Heart left ventricle (tissue), 16 donors: ENCODE results near the gene CHST5. TPM values are rescaled to one million over a fixed set of nuclear protein-coding genes. Genes with fewer than 3 reads are reported as not detected.

ENCODE experiments used
- ATAC-seq, 4 donors: fragments of 200-7000 bp; cut with Tn5 transposase; one replicate each; pipeline ENCODE4 v1.9.1; 2020 to 2022; ENCODE audit warnings: moderate library complexity in 4 of 4, mild to moderate bottlenecking in 3 of 4, moderate number of reproducible peaks in 1 of 4
- DNase-seq, 5 donors: peaks; one replicate each; pipeline ENCODE4 v3.0.0-alpha.2; 2020
- H3K27ac ChIP-seq, 12 donors: fragments of 200-600 bp; sonication (generic) in 4 of 12; one replicate each; pipeline versions ENCODE4 v1.5.0 to v1.8.0; 2016 to 2022; ENCODE audit warnings: mild to moderate bottlenecking in 2 of 12
- H3K27me3 ChIP-seq, 9 donors: fragments of 200-600 bp; sonication (generic) in 2 of 9; one replicate each; pipeline versions ENCODE4 v1.5.1 to v1.8.0; 2016 to 2022; ENCODE audit warnings: mild to moderate bottlenecking in 3 of 9
- H3K36me3 ChIP-seq, 9 donors: fragments of 200-600 bp; sonication (generic) in 2 of 9; one replicate each; pipeline versions ENCODE4 v1.5.0 to v1.8.0; 2018 to 2022; ENCODE audit warnings: mild to moderate bottlenecking in 2 of 9
- H3K4me1 ChIP-seq, 12 donors: fragments of 200-600 bp; sonication (generic) in 4 of 12; one replicate each; pipeline versions ENCODE4 v1.5.0 to v1.8.0; 2016 to 2022; ENCODE audit warnings: mild to moderate bottlenecking in 3 of 12
- H3K4me3 ChIP-seq, 12 donors: fragments of 200-600 bp; sonication (generic) in 4 of 12; one replicate each; pipeline versions ENCODE4 v1.5.0 to v1.8.0; 2017 to 2022; ENCODE audit warnings: mild to moderate bottlenecking in 9 of 12, moderate library complexity in 4 of 12
- H3K9me3 ChIP-seq, 12 donors: fragments of 200-600 bp; sonication (generic) in 4 of 12; one replicate each; pipeline versions ENCODE4 v1.5.0 to v1.8.0; 2016 to 2022; ENCODE audit warnings: mild to moderate bottlenecking in 1 of 12
- POLR2A ChIP-seq, 2 donors: fragments of 450-650 bp; IDR thresholded peaks; one replicate each; pipeline ENCODE4 v1.6.1; 2017; ENCODE audit warnings: antibody characterized with exemption in 2 of 2, mild to moderate bottlenecking in 2 of 2, moderate library complexity in 2 of 2
- WGBS, 4 donors: extraction: QIAGEN DNeasy Blood & Tissue Kit in 2 of 4; methylation state at CpG; one replicate each; pipeline versions ENCODE4 v1.1.5 to v1.1.7; 2013 to 2018; 5-methylcytosine and 5-hydroxymethylcytosine counted together
- intact Hi-C, 10 donors: fragments of 100-400 bp; cut with DNase I; formaldehyde crosslinking; loops; one replicate each; pipeline versions ENCODE4 v1.11.1 to v1.14.2; 2022
- polyA plus RNA-seq, 2 donors: library from polyadenylated mRNA; stranded (reverse); fragments of 200-250 nt; gene quantifications; one replicate each; pipeline ENCODE4 v1.2.3, GENCODE V29; 2013
- total RNA-seq, 9 donors: library from RNA; depleted of rRNA in 2 of 9; stranded (reverse); fragments of >200 nt in 2 of 9; fragmentation: NEBNext Ultra II Directional in 3 of 9; extraction: Animal tissue kit (Norgen Biotek cat#: 25700) in 3 of 9; gene quantifications; one replicate each; pipeline versions ENCODE4 v1.1.0 to v1.2.4, GENCODE V29; 2016 to 2023
- TF ChIP-seq, protein P1 (sequence below), 12 donors: fragments of 200-600 bp; sonication (generic) in 4 of 12; IDR thresholded peaks; one replicate each; pipeline versions ENCODE4 v1.5.0 to v1.8.0; 2018 to 2022; ENCODE audit warnings: antibody characterized with exemption in 12 of 12, mild to moderate bottlenecking in 5 of 12
- donor health status: ischemic (EF 13 %, LVEDD 7.1; RV severe dilation, severe dysfunction).
- donor health status: healthy with polysubstance abuse.
- donor health status: DM: no; HTN: yes; CAD: no.
- donor health status: DM: no; HTN: no; CAD: no.
- donor health status: ischemic (EF 25% LVEDD 6.9; RV normal size, moderate dysfunction).
- donor health status: ischemic (EF 25% LVEDD 5.7; RV mildly dilated, moderate dysfunction).
- donor health status: healthy.
- donor health status: DM: yes; HTN: yes; CAD: no.
- donor health status: ischemic (EF 35%, LVEDD 5.7; RV mildly dilated, moderate dysfunction).
- donor health status: nonischemic (EF 11% LVEDD 7.7; RV severe dilation, severe dysfunction).
- donor health status: DM: yes; HTN: yes; CAD: no.
- donor health status: PGD.
- donor health status: ischemic (EF 29% LVEDD 5.4; RV normal size, mild dysfunction).
- donor health status: nonischemic (EF 23%, LVEDD 6.1; RV moderate dilation, normal function).

The CHST5 gene
- total and polyA plus RNA-seq, 11 donors = 0.15 to 0.96 (median 0.44) TPM; not detected in 3

GRCh38 chr16:75566758-75567255 lies 30.9 kb upstream of the CHST5 start:
- H3K4me1 ChIP-seq = peaks cover 3 to 61% (median 52%) of the 10 kb centered on the region in 12 donors
- ATAC-seq (peak in 2 of 4 donors; percentile 12 to 31), DNase-seq (peak in 2 of 5 donors; percentile 25 to 63)
- no peaks in the 10 kb centered on the region for H3K9me3 ChIP-seq
- H3K27ac ChIP-seq = peak overlapping the region; percentile 59 to 95 (median 84)
- H3K27me3 ChIP-seq = no peaks in the 10 kb centered on the region
- H3K4me3 ChIP-seq = peak overlapping the region; percentile 72 to 100 (median 92)
- TF ChIP-seq, protein P1, sequence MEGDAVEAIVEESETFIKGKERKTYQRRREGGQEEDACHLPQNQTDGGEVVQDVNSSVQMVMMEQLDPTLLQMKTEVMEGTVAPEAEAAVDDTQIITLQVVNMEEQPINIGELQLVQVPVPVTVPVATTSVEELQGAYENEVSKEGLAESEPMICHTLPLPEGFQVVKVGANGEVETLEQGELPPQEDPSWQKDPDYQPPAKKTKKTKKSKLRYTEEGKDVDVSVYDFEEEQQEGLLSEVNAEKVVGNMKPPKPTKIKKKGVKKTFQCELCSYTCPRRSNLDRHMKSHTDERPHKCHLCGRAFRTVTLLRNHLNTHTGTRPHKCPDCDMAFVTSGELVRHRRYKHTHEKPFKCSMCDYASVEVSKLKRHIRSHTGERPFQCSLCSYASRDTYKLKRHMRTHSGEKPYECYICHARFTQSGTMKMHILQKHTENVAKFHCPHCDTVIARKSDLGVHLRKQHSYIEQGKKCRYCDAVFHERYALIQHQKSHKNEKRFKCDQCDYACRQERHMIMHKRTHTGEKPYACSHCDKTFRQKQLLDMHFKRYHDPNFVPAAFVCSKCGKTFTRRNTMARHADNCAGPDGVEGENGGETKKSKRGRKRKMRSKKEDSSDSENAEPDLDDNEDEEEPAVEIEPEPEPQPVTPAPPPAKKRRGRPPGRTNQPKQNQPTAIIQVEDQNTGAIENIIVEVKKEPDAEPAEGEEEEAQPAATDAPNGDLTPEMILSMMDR (IDR thresholded peaks at IDR 0.05) = no peak
- no peak for TF ChIP-seq POLR2A (IDR thresholded peaks at IDR 0.05)
- intact Hi-C loops = loop anchor here in 5 of 10 donors (1.0 to 10.0 kb wide), 3 partner anchors 11 to 58 kb away; partner anchors contain the start of genes ADAT1 (in 5 of the 5) and TMEM231 (in 1 of the 5)
- WGBS, 4 donors = 0 to 3% (median 1%) methylated on average over 16 to 32 of the region's 32 CpGs
- peaks cover 0 to 46% (median 42%) of the 10 kb centered on the region in 9 donors for H3K36me3 ChIP-seq

- peak; percentile 77 to 90 for TF ChIP-seq POLR2A (IDR thresholded peaks at IDR 0.05)
- TF ChIP-seq, protein P1 (IDR thresholded peaks at IDR 0.05) = no peak
- peak; percentile 74 to 94 (median 93) for ATAC-seq
- 0 to 1% (median 0%) methylated on average over 15 to 69 of the region's 69 CpGs for WGBS, 4 donors
- Histone ChIP-seq H3K36me3 (peaks cover 0 to 40% (median 36%) of the 10 kb centered on the region in 9 donors), H3K27me3 (no peaks in the 10 kb centered on the region), H3K9me3 (no peaks in the 10 kb centered on the region), H3K4me1 (peaks cover 3 to 55% (median 48%) of the 10 kb centered on the region in 12 donors), H3K4me3 (peak within 1 kb of the TSS; percentile 72 to 100 (median 92)), H3K27ac (peak within 1 kb of the TSS; percentile 59 to 95 (median 84))
- intact Hi-C loops = loop anchor here in 5 of 10 donors (1.0 to 10.0 kb wide), 3 partner anchors 10 to 59 kb away; partner anchors contain the start of genes ADAT1 (in 5 of the 5) and TMEM231 (in 1 of the 5)
- peak; percentile 83 to 95 (median 87) for DNase-seq
Measured at GRCh38 chr16:75566040-75566757, 30.3 kb upstream of the CHST5 start, which contains the start of gene GABARAPL2. GABARAPL2 (plus strand) TSS chr16:75566379; CDS start chr16:75566487, 108 bp downstream.

DNA sequence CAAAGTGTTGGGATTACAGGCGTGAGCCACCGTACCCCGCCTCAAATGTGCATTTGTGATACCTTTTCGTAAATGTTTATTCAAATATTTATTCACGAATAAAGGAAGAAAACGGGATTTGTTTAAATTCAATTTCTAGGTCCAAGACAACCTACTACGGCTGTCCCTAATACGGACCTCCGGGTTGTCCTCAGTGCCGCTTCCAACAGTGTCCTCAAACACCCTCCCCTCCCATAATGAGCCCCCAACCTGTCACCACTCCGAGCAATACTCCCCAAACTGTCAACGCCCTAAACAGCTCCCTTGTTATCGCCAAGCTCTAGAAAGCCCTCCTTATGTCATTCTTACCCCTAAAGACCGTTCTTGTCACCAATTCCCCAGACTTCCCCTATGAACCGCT lies 29.7 kb upstream of the CHST5 start:
- Histone ChIP-seq H3K27ac (peak overlapping the region in 11 of 12 donors; percentile 71 to 95 (median 84)), H3K4me3 (peak overlapping the region; percentile 72 to 100 (median 92)), H3K27me3 (no peaks in the 10 kb centered on the region), H3K9me3 (no peaks in the 10 kb centered on the region), H3K4me1 (peaks cover 0 to 49% (median 43%) of the 10 kb centered on the region in 12 donors), H3K36me3 (peaks cover 0 to 34% (median 30%) of the 10 kb centered on the region in 9 donors)
- intact Hi-C loops = loop anchor here in 5 of 10 donors (1.0 to 10.0 kb wide), 3 partner anchors 9 to 59 kb away; partner anchors contain the start of genes ADAT1 (in 5 of the 5) and TMEM231 (in 1 of the 5)
- ATAC-seq (peak in 3 of 4 donors; percentile 22 to 41 (median 38)), DNase-seq (no peak)
- TF ChIP-seq POLR2A (IDR thresholded peaks at IDR 0.05) = no peak
- TF ChIP-seq, protein P1 (IDR thresholded peaks at IDR 0.05) = no peak
- 21 to 24% (median 22%) methylated on average over 15 of the region's 15 CpGs for WGBS, 4 donors
